ENCODE results near the gene APOE. TPM values are rescaled to one million over a fixed set of nuclear protein-coding genes. Genes with fewer than 3 reads are reported as not detected.

APOE gene
- total and polyA plus RNA-seq, 2 of the 13 experiments (the other 11 are each of a cell fraction or from before 2014, with no cell fraction given) = 1,328 to 1,470 TPM

DNA sequence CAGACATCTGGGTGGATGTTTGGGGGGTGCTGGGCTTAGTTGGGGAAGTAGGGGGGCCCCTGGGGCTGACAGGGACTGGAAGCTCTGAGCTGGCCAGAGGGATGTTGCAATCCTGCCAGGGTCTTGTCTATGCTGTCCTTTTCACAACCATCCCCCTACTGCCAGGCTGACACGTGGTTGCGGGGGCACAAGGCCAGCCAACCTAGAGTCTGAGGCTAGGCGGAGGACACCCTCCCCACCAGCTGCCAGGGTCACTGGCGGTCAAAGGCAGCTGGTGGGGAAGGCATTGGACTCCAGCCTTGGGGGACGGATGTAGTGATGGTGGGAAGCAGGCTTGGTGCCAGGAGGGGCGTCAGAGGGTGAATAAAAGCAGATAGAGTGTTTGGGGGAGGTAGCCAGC, 7.3 kb downstream of the APOE start (continued):
- TF ChIP-seq, protein P1, sequence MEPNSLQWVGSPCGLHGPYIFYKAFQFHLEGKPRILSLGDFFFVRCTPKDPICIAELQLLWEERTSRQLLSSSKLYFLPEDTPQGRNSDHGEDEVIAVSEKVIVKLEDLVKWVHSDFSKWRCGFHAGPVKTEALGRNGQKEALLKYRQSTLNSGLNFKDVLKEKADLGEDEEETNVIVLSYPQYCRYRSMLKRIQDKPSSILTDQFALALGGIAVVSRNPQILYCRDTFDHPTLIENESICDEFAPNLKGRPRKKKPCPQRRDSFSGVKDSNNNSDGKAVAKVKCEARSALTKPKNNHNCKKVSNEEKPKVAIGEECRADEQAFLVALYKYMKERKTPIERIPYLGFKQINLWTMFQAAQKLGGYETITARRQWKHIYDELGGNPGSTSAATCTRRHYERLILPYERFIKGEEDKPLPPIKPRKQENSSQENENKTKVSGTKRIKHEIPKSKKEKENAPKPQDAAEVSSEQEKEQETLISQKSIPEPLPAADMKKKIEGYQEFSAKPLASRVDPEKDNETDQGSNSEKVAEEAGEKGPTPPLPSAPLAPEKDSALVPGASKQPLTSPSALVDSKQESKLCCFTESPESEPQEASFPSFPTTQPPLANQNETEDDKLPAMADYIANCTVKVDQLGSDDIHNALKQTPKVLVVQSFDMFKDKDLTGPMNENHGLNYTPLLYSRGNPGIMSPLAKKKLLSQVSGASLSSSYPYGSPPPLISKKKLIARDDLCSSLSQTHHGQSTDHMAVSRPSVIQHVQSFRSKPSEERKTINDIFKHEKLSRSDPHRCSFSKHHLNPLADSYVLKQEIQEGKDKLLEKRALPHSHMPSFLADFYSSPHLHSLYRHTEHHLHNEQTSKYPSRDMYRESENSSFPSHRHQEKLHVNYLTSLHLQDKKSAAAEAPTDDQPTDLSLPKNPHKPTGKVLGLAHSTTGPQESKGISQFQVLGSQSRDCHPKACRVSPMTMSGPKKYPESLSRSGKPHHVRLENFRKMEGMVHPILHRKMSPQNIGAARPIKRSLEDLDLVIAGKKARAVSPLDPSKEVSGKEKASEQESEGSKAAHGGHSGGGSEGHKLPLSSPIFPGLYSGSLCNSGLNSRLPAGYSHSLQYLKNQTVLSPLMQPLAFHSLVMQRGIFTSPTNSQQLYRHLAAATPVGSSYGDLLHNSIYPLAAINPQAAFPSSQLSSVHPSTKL (CRISPR knock-in tag; IDR thresholded peaks at IDR 0.05) = peak; percentile 85
- TF ChIP-seq ETV6 (CRISPR knock-in tag; conservative IDR thresholded peaks at IDR 0.05) = no peak
- TF ChIP-seq EZH2 (conservative IDR thresholded peaks at IDR 0.05; ENCODE audit: low read depth, low read length) = no peak
- TF ChIP-seq GPN1 (CRISPR knock-in tag; IDR thresholded peaks at IDR 0.05; ENCODE audit: borderline replicate concordance) = no peak
- TF ChIP-seq PPARG (CRISPR knock-in tag; conservative IDR thresholded peaks at IDR 0.05) = peak; percentile 57
- TF ChIP-seq, protein P2, sequence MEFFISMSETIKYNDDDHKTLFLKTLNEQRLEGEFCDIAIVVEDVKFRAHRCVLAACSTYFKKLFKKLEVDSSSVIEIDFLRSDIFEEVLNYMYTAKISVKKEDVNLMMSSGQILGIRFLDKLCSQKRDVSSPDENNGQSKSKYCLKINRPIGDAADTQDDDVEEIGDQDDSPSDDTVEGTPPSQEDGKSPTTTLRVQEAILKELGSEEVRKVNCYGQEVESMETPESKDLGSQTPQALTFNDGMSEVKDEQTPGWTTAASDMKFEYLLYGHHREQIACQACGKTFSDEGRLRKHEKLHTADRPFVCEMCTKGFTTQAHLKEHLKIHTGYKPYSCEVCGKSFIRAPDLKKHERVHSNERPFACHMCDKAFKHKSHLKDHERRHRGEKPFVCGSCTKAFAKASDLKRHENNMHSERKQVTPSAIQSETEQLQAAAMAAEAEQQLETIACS (CRISPR knock-in tag; IDR thresholded peaks at IDR 0.05) = no peak
- no peak; the same call in 1 of the 2 replicates for TF ChIP-seq IRF2 (CRISPR knock-in tag; IDR thresholded peaks at IDR 0.05)
- no peak for TF ChIP-seq DRAP1 (CRISPR knock-in tag; IDR thresholded peaks at IDR 0.05)
- TF ChIP-seq AKAP8 (CRISPR knock-in tag; IDR thresholded peaks at IDR 0.05) = no peak
- peak; percentile 55; the same call in 1 of the 2 replicates for TF ChIP-seq REPIN1 (CRISPR knock-in tag; IDR thresholded peaks at IDR 0.05; ENCODE audit: borderline replicate concordance, low read depth)
- no peak for TF ChIP-seq ZNF549 (CRISPR knock-in tag; IDR thresholded peaks at IDR 0.05)
- TF ChIP-seq ZNF616 (CRISPR knock-in tag; IDR thresholded peaks at IDR 0.05; ENCODE audit: low read depth) = no peak
- TF ChIP-seq ZNF138 (CRISPR knock-in tag; IDR thresholded peaks at IDR 0.05; ENCODE audit: low read depth) = no peak
- peak; percentile 94 for TF ChIP-seq SAP130 (CRISPR knock-in tag; IDR thresholded peaks at IDR 0.05; ENCODE audit: low read depth)
- peak; percentile 97 for TF ChIP-seq ZSCAN29 (CRISPR knock-in tag; conservative IDR thresholded peaks at IDR 0.05)
- TF ChIP-seq, protein P3, sequence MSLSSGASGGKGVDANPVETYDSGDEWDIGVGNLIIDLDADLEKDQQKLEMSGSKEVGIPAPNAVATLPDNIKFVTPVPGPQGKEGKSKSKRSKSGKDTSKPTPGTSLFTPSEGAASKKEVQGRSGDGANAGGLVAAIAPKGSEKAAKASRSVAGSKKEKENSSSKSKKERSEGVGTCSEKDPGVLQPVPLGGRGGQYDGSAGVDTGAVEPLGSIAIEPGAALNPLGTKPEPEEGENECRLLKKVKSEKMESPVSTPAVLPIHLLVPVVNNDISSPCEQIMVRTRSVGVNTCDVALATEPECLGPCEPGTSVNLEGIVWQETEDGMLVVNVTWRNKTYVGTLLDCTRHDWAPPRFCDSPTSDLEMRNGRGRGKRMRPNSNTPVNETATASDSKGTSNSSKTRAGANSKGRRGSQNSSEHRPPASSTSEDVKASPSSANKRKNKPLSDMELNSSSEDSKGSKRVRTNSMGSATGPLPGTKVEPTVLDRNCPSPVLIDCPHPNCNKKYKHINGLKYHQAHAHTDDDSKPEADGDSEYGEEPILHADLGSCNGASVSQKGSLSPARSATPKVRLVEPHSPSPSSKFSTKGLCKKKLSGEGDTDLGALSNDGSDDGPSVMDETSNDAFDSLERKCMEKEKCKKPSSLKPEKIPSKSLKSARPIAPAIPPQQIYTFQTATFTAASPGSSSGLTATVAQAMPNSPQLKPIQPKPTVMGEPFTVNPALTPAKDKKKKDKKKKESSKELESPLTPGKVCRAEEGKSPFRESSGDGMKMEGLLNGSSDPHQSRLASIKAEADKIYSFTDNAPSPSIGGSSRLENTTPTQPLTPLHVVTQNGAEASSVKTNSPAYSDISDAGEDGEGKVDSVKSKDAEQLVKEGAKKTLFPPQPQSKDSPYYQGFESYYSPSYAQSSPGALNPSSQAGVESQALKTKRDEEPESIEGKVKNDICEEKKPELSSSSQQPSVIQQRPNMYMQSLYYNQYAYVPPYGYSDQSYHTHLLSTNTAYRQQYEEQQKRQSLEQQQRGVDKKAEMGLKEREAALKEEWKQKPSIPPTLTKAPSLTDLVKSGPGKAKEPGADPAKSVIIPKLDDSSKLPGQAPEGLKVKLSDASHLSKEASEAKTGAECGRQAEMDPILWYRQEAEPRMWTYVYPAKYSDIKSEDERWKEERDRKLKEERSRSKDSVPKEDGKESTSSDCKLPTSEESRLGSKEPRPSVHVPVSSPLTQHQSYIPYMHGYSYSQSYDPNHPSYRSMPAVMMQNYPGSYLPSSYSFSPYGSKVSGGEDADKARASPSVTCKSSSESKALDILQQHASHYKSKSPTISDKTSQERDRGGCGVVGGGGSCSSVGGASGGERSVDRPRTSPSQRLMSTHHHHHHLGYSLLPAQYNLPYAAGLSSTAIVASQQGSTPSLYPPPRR (CRISPR knock-in tag; IDR thresholded peaks at IDR 0.05; ENCODE audit: borderline replicate concordance) = peak; percentile 71; the same call in 1 of the 2 replicates
- TF ChIP-seq ZNF598 (CRISPR knock-in tag; IDR thresholded peaks at IDR 0.05; ENCODE audit: borderline replicate concordance) = no peak
- TF ChIP-seq SYNCRIP (IDR thresholded peaks at IDR 0.05; ENCODE audit: insufficient read depth, low read depth, low read length) = no peak
- TF ChIP-seq ZNF709 (CRISPR knock-in tag; IDR thresholded peaks at IDR 0.05) = no peak
- no peak for TF ChIP-seq TP53 (CRISPR knock-in tag; conservative IDR thresholded peaks at IDR 0.05)

All from HepG2 (cell line).